Fibroblast of peridontal ligament (primary cell): Measurements from ENCODE around the gene KDF1.

Source experiments
- DNase-seq: peaks from one replicate; pipeline ENCODE4 v3.0.0-alpha.2; 2010; ENCODE audit errors: extremely low read depth

KDF1 gene

GRCh38 chr1:26959722-26960624 lies at the start of gene KDF1:
Gene KDF1, minus strand, starts transcription at chr1:26960468. Its CDS starts 8,088 bp downstream, at chr1:26952380.
- no peak for DNase-seq

GRCh38 chr1:27009601-27010197 lies 49.4 kb upstream of the KDF1 start:
- no peak for DNase-seq

GRCh38 chr1:27007909-27008582 lies 47.8 kb upstream of the KDF1 start:
- no peak for DNase-seq

GRCh38 chr1:27006683-27007082 lies 46.4 kb upstream of the KDF1 start:
- no peak for DNase-seq

GRCh38 chr1:27005648-27006496 lies 45.6 kb upstream of the KDF1 start:
- DNase-seq = no peak

GRCh38 chr1:27005166-27005530 lies 44.9 kb upstream of the KDF1 start:
- DNase-seq = no peak

- no peak for DNase-seq
Measured at GRCh38 chr1:27004471-27005165, 44.4 kb upstream of the KDF1 start.

GRCh38 chr1:27003745-27004470 lies 43.6 kb upstream of the KDF1 start:
- DNase-seq = no peak

- DNase-seq = no peak
Measured at GRCh38 chr1:27001570-27002360, 41.5 kb upstream of the KDF1 start.

- no peak for DNase-seq
Measured at GRCh38 chr1:27000817-27001460, 40.7 kb upstream of the KDF1 start.

- DNase-seq = no peak
Measured at GRCh38 chr1:27000090-27000816, 40.0 kb upstream of the KDF1 start.

- DNase-seq = peak; percentile 98
Measured at GRCh38 chr1:26999440-26999987, 39.2 kb upstream of the KDF1 start.

GRCh38 chr1:26998429-26999300 lies 38.4 kb upstream of the KDF1 start:
- no peak for DNase-seq

GRCh38 chr1:26996665-26997064 lies 36.4 kb upstream of the KDF1 start:
- no peak for DNase-seq

- DNase-seq = no peak
Measured at GRCh38 chr1:26996024-26996423, 35.8 kb upstream of the KDF1 start.

GRCh38 chr1:26994787-26995517 lies 34.7 kb upstream of the KDF1 start:
- no peak for DNase-seq
